ENCODE results near the gene RABL6.

The RABL6 gene

DNA sequence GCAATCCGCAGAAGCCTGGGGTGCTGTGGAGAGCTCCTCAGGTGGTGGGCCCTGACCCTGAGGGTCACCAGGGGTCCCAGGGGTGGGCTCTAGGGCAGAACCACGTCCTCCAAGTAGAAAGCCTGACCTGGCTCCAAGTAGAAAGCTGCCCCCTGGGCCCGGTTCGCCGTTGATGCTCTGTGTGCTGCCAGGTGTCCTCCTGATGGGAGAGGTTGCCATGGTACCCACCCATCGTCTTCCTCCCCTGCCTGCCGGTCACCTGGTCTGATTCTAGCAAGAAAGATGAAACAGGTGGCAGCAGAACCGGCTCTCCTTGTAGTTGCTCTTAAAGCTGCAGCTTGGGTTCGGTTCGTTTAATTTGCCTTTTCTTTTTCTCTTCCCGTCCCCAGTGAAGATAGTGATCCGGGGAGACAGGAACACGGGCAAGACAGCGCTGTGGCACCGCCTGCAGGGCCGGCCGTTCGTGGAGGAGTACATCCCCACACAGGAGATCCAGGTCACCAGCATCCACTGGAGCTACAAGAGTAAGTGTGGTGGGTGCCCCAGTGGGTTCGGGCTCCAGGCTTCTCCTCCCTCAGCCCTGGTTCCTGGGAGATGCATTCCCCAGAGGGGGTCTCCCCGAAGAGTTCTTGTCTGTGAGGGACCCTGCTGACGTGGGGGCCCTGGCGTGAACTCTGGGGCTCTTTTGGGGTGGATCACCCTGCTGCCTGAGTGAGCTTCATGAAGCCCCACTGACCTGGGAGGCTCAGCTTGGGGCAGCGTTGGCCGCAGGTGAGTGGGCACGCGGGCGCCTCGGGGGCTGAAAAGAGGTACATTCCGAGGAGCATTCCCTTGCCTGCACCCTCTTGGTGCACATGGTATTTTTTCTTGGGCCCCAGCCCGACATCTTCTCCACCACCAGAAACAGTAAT, 15.6 kb downstream of the RABL6 start:
- no peak for DNase-seq (ENCODE audit: low spot score in 2 of 2)
- ATAC-seq (replicated peaks; ENCODE audit: extremely low read depth, poor library complexity, severe bottlenecking): no peak
- peaks cover 17% of the 10 kb centered on the region for H3K36me3 Mint-ChIP-seq (ENCODE audit: insufficient read depth)
- no peak overlapping the region for H3K27ac Mint-ChIP-seq (ENCODE audit: low read depth)
- H3K4me3 Mint-ChIP-seq: no peak overlapping the region
- peaks cover 11% of the 10 kb centered on the region for H3K4me1 Mint-ChIP-seq
- H3K27me3 Mint-ChIP-seq: no peaks in the 10 kb centered on the region
- H3K9me3 Mint-ChIP-seq: no peaks in the 10 kb centered on the region

GRCh38 chr9:136824496-136825225, 16.9 kb downstream of the RABL6 start:
- no peak overlapping the region for H3K27ac Mint-ChIP-seq (ENCODE audit: low read depth)

DNA sequence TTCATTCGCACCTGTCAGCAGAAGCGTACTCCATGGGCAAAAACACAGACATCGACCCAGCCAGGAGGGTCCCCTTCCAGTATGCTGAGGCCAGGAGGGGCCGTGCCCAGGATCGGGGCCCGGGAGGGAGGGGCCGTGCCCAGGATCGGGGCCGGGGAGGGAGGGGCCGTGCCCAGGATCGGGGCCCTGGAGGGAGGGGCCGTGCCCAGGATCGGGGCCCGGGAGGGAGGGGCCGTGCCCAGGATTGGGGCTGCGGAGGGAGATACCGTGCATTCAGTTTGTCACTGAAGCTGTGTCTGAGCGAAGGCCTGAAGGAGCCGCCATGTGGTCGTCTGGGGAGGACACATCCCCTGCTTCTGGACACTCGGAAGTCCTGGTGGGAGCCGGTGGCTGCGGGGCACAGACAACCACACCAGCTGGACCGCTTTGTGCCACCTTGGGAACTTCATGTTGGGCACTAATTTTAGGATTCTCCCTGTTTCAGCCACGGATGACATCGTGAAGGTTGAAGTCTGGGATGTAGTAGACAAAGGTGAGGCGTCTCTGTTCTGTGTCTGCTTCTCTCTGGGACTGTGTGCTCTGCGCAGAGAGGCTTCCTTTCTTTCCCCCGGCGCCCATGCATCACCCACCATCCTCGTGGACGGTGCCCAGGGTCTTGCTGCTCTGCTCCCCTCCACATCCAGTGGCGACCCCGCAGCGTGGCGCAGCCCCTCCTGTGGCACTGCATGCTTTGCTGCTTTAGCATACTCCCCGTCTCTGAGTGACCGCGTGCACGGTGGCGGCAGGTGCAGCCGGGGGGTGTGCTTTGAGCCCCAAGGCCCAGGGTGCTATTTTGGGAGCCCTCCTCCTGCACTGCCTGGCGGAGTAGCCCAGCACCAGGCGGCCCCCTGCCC, 17.8 kb downstream of the RABL6 start:
- no peaks in the 10 kb centered on the region for H3K9me3 Mint-ChIP-seq
- no peak overlapping the region for H3K27ac Mint-ChIP-seq (ENCODE audit: low read depth)
- H3K36me3 Mint-ChIP-seq (ENCODE audit: insufficient read depth): peaks cover 22% of the 10 kb centered on the region
- ATAC-seq (replicated peaks; ENCODE audit: extremely low read depth, poor library complexity, severe bottlenecking) (no peak), DNase-seq (ENCODE audit: low spot score in 2 of 2) (no peak)
- H3K4me3 Mint-ChIP-seq: no peak overlapping the region
- H3K4me1 Mint-ChIP-seq: peaks cover 6% of the 10 kb centered on the region
- H3K27me3 Mint-ChIP-seq: no peaks in the 10 kb centered on the region

More at GRCh38 chr9:136824496-136825225, 16.9 kb downstream of the RABL6 start:
- Mint-ChIP-seq H3K36me3 (ENCODE audit: insufficient read depth) (peaks cover 22% of the 10 kb centered on the region), H3K4me1 (peaks cover 6% of the 10 kb centered on the region), H3K9me3 (no peaks in the 10 kb centered on the region), H3K4me3 (no peak overlapping the region), H3K27me3 (no peaks in the 10 kb centered on the region)
- ATAC-seq (replicated peaks; ENCODE audit: extremely low read depth, poor library complexity, severe bottlenecking): no peak
- DNase-seq (ENCODE audit: low spot score in 2 of 2): no peak

DNA sequence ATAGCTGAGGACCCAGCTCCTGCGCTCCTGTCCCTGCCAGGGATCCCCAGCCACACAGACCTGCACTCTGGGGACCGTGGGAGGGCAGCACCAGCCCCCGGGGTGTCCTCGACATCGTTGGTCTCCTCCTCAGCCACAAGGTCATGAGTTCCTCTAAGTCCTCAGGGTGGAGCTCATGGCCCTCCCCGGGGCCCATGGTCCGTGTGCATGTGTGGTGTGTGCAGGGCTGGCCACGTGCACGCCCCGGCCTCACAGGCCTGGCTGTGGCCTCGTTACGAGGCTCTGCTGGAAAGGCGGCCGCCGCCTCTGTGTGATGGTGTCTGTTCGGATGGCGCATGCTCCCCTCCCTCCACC, 18.4 kb downstream of the RABL6 start:
- Mint-ChIP-seq H3K9me3 (no peaks in the 10 kb centered on the region), H3K4me1 (peaks cover under 1% of the 10 kb centered on the region), H3K36me3 (ENCODE audit: insufficient read depth) (peaks cover 25% of the 10 kb centered on the region), H3K4me3 (no peak overlapping the region), H3K27ac (ENCODE audit: low read depth) (no peak overlapping the region), H3K27me3 (no peaks in the 10 kb centered on the region)
- ATAC-seq (replicated peaks; ENCODE audit: extremely low read depth, poor library complexity, severe bottlenecking): no peak
- no peak for DNase-seq (ENCODE audit: low spot score in 2 of 2)

DNA sequence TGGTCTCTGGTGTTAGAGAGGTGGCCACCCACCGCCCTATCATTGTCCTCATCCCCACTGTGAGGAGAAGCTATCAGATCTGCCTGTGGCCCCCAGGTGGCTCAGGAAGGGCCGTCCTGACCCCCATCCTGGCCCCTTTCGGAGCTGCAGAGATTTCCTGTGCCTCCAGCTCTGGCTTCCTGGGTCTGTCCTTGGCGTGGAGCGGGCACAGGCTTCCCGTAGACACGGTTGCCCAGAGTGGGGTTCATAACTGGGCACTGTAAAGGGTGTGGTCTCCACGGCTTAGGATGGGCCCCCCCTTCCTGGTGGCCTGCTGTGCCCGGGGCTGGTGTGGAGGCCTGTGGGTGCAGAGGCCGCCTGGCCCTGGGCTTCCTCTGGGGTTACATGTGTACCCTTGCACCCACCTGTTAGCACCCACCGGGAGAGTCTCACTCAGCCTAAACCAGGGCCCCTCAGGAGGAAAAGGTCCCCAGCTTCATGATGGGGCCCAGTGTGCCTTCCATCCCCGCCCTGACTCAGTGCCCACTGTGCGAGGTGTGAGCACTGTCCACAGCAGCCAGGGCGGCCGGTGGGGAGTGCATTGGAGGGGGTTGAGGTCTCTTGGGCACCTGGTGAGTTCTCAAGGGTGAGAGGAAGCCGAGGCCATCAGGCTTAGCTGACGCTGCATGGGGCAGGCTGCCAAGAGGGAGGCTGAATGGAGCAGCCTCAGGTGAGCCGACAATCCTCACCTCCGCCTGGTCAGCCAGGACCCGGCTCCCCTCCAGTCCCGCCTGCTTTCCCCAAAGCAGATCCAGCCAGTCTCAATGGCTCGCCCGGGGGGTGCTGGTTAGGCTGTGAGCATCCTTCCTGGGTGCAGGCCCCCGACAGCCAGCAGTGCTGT, 19.2 kb downstream of the RABL6 start:
- H3K27ac Mint-ChIP-seq (ENCODE audit: low read depth): no peak overlapping the region
- no peak overlapping the region for H3K4me3 Mint-ChIP-seq
- ATAC-seq (replicated peaks; ENCODE audit: extremely low read depth, poor library complexity, severe bottlenecking) (no peak), DNase-seq (ENCODE audit: low spot score in 2 of 2) (no peak)
- H3K27me3 Mint-ChIP-seq: no peaks in the 10 kb centered on the region
- H3K36me3 Mint-ChIP-seq (ENCODE audit: insufficient read depth): peaks cover 27% of the 10 kb centered on the region
- H3K4me1 Mint-ChIP-seq: no peaks in the 10 kb centered on the region
- no peaks in the 10 kb centered on the region for H3K9me3 Mint-ChIP-seq

- H3K36me3 Mint-ChIP-seq (ENCODE audit: insufficient read depth): peaks cover 30% of the 10 kb centered on the region
- no peaks in the 10 kb centered on the region for H3K9me3 Mint-ChIP-seq
- H3K27me3 Mint-ChIP-seq: no peaks in the 10 kb centered on the region
- no peak overlapping the region for H3K4me3 Mint-ChIP-seq
- ATAC-seq (replicated peaks; ENCODE audit: extremely low read depth, poor library complexity, severe bottlenecking) (no peak), DNase-seq (ENCODE audit: low spot score in 2 of 2) (no peak)
- H3K4me1 Mint-ChIP-seq: no peaks in the 10 kb centered on the region
- H3K27ac Mint-ChIP-seq (ENCODE audit: low read depth): no peak overlapping the region
Measured at GRCh38 chr9:136827794-136828473, 20.2 kb downstream of the RABL6 start.

GRCh38 chr9:136828474-136829140, 20.9 kb downstream of the RABL6 start:
- Mint-ChIP-seq H3K4me1 (no peaks in the 10 kb centered on the region), H3K27me3 (no peaks in the 10 kb centered on the region), H3K27ac (ENCODE audit: low read depth) (no peak overlapping the region), H3K4me3 (no peak overlapping the region), H3K36me3 (ENCODE audit: insufficient read depth) (peaks cover 28% of the 10 kb centered on the region), H3K9me3 (no peaks in the 10 kb centered on the region)
- DNase-seq (ENCODE audit: low spot score in 2 of 2) (no peak), ATAC-seq (replicated peaks; ENCODE audit: extremely low read depth, poor library complexity, severe bottlenecking) (no peak)

DNA sequence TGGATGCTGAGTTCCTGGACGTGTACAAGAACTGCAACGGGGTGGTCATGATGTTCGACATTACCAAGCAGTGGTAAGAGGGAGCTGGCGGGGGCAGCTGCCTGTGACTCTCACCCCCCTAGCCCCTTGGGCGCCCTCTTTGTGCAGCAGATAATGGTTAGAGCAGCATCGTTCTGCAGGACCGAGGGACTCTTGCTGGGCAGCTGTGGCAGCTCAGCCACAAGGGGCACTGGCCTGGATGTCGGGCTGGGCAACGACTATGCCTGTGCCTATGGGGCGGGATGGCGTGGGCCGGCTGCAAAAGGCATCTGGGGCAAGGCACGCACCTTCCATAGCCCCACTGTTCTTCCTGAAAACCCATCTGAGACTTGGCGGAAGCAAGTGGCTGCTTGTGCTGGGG, 21.7 kb downstream of the RABL6 start:
- Mint-ChIP-seq H3K27me3 (no peaks in the 10 kb centered on the region), H3K4me3 (no peak overlapping the region), H3K9me3 (no peaks in the 10 kb centered on the region), H3K4me1 (no peaks in the 10 kb centered on the region), H3K27ac (ENCODE audit: low read depth) (no peak overlapping the region), H3K36me3 (ENCODE audit: insufficient read depth) (peaks cover 23% of the 10 kb centered on the region)
- ATAC-seq (replicated peaks; ENCODE audit: extremely low read depth, poor library complexity, severe bottlenecking) (no peak), DNase-seq (ENCODE audit: low spot score in 2 of 2) (no peak)

- Mint-ChIP-seq H3K9me3 (no peaks in the 10 kb centered on the region), H3K36me3 (ENCODE audit: insufficient read depth) (peaks cover 16% of the 10 kb centered on the region), H3K27ac (ENCODE audit: low read depth) (no peak overlapping the region), H3K4me1 (no peaks in the 10 kb centered on the region), H3K4me3 (no peak overlapping the region), H3K27me3 (no peaks in the 10 kb centered on the region)
- DNase-seq (ENCODE audit: low spot score in 2 of 2) (no peak), ATAC-seq (replicated peaks; ENCODE audit: extremely low read depth, poor library complexity, severe bottlenecking) (no peak)
Measured at GRCh38 chr9:136829981-136830885, 22.5 kb downstream of the RABL6 start.

- Mint-ChIP-seq H3K27me3 (no peaks in the 10 kb centered on the region), H3K4me1 (no peaks in the 10 kb centered on the region), H3K9me3 (no peaks in the 10 kb centered on the region), H3K4me3 (no peak overlapping the region), H3K36me3 (ENCODE audit: insufficient read depth) (peaks cover 12% of the 10 kb centered on the region), H3K27ac (ENCODE audit: low read depth) (no peak overlapping the region)
- DNase-seq (ENCODE audit: low spot score in 2 of 2): no peak
- no peak for ATAC-seq (replicated peaks; ENCODE audit: extremely low read depth, poor library complexity, severe bottlenecking)
Measured at GRCh38 chr9:136831002-136831719, 23.4 kb downstream of the RABL6 start.

All from central memory CD8-positive, alpha-beta T cell (primary cell).